ENCODE measurements around the gene GPRIN3.
"Not testable (repeated sequence)": the region's sequence is repeated elsewhere in the genome, so short reads cannot be mapped to it uniquely, and the experiment has no call there.

Gene GPRIN3

GRCh38 chr4:89254847-89255246 lies 52.8 kb downstream of the GPRIN3 start:
- no peak for DNase-seq (ENCODE audit: low read depth)

DNA sequence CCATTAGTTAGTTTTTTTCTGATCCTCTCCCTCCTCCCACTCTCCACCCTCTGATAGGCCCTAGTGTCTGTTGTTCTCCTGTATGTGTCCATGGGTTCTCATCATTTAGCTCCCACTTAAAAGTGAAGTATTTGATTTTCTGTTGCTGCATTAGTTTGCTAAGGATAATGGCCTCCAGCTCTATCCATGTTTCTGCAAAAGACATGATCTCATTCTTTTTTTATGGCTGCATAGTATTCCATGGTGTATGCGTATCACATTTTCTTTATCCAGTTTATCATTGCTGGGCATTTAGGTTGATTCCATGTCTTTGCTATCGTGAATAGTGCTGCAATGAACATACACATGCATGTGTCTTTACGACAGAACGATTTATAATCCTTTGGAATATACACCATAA lies 53.3 kb downstream of the GPRIN3 start:
- not testable (repeated sequence) for DNase-seq (ENCODE audit: low read depth)

DNA sequence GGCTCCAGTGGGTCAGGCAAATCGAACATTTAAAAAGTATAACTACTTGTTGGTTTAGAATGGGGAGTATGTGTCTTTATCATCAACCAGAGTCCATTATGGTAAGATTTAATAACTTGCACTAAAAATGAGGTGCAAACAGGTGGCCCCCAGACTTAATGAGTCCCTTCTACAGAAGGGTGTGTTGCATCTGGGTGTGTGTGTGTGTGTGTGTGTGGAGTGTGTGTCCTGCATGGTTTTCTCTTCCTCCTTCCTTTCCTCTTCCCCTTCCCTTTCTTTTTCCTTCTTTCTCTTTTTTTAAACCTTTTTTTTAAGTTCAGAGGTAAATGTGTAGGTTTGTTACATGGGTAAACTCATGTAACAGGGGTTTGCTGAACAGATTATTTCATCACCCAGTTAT lies 53.7 kb downstream of the GPRIN3 start:
- DNase-seq (ENCODE audit: low read depth) = no peak

GRCh38 chr4:89253311-89253710 lies 54.3 kb downstream of the GPRIN3 start:
- DNase-seq (ENCODE audit: low read depth) = no peak

DNA sequence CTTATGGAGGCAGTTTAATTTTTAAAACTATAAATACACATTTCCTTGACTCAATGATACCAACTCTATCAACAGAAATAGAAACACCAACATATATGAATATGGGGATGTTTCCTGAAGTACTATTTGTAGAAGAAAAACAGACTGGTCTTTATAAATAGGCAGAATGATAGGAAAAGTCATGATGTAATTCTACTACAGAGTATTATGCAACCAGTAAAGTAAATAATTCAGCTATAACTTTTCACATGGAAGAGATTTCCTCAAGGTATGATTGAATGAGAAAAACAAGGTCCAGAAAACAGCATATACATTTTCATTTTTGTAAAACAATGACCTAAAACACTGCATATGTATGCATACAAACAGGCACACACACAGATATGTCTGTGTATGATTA lies 56.2 kb downstream of the GPRIN3 start:
- no peak for DNase-seq (ENCODE audit: low read depth)

DNA sequence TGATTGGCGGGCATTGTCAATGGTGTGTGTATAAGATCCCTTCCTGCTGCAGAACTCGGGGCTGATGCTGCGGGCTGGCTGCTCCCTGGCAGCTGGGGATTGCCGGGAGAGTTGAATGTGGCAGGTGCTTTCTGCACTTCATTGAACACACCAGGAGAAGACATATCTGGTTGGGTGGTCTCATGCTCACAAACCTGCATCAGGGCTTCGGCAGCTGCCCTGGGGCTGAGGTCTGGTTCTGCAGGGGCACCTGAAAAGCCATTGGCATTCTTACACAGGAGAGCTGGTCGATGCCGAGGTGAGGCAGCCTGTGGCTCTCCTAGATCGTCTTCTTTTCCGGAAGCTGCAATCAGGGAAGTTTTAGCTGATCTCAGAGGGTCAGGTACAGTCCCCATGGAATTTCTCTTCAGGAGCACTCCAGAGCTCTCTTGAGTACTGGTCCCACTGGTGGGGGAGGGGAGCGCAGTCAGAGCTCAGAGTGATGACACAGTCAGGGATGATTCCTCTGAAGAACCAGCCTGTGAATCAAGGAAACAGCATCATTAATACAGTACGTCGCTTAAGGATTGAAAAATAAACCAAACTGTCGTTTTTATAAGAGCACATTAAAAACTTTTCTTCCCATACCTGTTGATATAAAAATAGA lies 57.8 kb downstream of the GPRIN3 start:
- DNase-seq (ENCODE audit: low read depth) = no peak

DNA sequence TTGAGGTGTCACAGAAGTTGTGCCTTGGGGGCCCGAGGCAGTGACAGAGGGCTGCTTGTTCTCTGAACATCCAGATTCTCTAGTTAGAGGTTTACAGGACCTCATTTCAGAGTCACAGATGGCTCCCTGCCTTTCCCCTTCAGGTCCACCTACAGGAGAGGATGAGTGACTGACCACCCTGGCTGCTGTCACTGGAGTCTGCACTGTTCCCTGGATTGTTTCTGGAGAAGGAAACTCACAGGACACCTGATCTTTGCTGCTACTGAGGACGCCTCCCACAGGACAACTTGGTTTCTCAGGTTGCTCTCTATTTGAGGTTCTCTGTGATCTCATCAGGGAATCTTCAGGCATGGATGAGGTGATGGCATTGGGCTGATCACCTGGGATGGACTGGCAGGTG lies 58.3 kb downstream of the GPRIN3 start:
- DNase-seq (ENCODE audit: low read depth) = no peak

DNA sequence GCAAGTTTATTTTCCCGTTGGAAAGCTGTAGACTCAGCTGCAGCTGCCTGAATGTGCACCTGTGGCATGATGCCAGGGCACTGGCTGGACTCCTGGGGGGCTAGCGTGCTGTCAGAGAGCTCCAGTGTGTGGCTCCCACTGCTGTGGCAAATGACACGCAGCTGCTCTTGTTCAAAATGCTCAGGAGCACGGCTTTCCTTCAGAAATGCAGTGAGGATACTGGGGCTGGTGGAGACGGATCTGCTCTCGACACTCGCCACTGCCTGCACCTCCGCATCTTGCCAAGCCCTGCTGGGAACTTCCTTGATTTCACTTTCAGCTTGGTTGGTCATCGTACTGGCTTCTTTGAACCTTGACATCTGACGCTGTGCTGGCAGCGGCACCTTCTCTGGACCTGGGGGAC lies 58.7 kb downstream of the GPRIN3 start:
- no peak for DNase-seq (ENCODE audit: low read depth)

GRCh38 chr4:89247951-89248350 lies 59.6 kb downstream of the GPRIN3 start:
- DNase-seq (ENCODE audit: low read depth) = no peak

- DNase-seq (ENCODE audit: low read depth) = no peak
These were observed 62.1 kb downstream of the GPRIN3 start for GRCh38 chr4:89245459-89245858.

- no peak for DNase-seq (ENCODE audit: low read depth)
These were observed 63.8 kb downstream of the GPRIN3 start for GRCh38 chr4:89243733-89244252.

GRCh38 chr4:89242864-89243732 lies 64.5 kb downstream of the GPRIN3 start:
- no peak for DNase-seq (ENCODE audit: low read depth)

DNA sequence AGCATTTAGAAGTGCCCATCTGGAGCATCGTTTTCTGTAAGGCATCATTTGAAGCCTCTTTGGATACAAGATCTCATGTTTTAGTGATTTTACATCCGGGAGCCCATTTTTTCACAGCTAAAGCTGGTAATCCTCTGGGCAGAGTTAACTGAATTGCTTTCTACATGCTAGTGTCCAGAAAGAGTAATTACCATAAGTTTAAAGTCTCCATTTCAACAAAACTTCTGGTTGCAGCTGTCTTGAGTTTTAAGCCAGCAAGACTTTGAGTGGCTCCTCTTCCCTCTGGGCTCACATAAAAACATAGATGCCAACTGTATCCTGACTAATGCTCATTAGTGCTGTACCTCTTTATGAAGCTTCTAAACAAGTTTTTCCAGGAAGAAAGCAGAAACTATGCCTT lies 65.4 kb downstream of the GPRIN3 start:
- DNase-seq (ENCODE audit: low read depth) = no peak

- no peak for DNase-seq (ENCODE audit: low read depth)
These were observed 77.3 kb downstream of the GPRIN3 start for GRCh38 chr4:89230271-89230670.

DNA sequence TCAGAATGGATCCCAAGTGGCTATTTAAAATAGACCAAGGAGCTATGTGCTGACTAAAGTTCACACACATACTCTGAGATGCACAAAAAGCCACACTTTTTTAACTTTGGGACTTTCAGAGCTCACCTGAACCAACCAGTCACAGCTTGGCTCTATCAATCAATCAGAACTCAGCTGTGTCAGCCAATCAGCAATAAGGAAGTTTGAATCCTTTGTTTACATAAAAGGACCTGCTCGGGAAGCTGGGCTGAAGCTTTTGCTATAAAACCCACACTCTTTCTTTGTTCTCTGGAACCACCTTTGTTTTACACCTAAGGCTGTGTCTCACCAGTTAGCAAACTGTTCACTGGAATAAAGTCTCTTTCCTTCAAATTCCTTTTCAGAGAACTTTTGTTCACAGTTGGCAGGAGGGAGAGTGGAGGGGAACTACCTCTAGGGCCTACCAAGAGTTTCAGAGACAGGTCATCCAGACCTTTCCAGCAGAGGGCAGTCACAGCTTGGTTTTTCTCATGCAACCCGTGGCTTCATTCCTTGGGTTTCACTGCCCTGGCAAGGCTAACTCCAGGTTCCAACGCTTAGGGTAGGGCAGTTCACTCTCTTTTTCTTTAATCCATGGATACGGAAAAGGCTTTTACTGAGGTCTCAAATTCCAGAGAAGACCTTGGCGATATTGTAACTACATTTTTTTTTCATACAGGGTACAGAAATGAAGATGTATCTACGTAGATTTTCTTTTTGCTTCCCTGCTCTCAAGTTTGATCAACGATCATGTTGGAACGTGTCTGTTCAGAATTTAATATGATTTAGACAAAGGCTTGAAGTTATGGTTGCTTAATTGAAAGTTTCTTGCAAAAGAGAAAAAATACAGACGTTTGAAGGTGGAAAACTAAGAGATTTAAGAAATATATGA lies 80.7 kb downstream of the GPRIN3 start:
- DNase-seq (ENCODE audit: low read depth) = peak; percentile 61

DNA sequence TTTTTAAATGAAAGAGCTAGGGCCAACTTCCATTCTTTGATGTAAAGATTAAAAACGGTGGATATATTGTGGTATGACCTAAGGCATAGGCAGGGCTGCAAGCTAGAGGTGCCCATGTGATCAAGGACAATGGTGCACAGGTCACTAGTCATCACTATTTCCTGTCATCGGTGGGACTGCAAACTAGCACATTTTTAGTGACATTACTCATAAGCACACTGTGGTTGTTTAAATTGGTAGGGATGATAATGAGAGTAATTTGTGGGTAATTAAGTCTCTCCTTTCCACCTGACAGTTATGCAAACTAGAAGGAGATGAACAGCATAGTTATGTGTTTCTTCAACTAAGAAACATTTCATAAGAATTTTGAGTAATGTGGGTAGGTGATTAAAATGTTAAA lies 85.4 kb downstream of the GPRIN3 start:
- no peak for DNase-seq (ENCODE audit: low read depth)

GRCh38 chr4:89221167-89221867 lies 86.3 kb downstream of the GPRIN3 start:
- DNase-seq (ENCODE audit: low read depth) = peak; percentile 30

DNA sequence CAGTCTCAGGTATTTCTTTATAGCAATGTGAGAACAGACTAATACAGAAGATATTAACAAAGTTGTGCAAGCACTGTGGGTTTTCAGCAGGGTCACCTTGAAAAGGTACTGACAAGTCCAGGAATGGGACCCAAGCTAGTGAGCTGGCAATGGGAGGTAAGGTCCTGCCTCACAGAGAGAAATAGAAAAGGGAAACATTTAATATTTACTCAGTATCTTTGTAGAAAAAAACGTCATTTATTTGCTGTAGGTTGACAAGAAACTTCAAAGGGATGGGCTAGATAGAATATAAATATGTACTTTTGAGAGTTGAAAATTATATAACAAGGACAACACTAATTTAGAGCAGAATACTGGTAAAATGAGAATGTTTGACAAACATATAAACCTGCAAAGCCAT lies 89.0 kb downstream of the GPRIN3 start:
- no peak for DNase-seq (ENCODE audit: low read depth)

- DNase-seq (ENCODE audit: low read depth) = no peak
These were observed 90.0 kb downstream of the GPRIN3 start for GRCh38 chr4:89217604-89218003.

DNA sequence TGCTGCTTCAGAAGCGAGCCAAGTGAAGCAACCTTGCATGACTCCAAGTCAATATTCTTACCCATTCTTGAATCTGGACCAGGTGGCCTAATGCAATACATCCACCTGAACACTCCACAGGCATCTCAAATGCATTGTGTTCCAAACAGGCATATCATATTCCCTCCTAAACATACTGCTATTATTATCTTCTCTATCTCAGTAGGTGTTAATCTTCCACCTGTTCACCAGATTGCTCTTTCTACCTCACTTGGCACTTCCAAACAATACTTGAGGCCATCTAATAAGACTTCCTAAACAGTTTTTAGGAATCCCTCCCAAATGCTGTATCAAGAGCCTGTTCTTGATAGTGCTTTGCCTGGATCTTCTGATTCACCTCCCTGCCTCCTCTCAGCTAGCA lies 90.7 kb downstream of the GPRIN3 start:
- no peak for DNase-seq (ENCODE audit: low read depth)

GRCh38 chr4:89216422-89216821 lies 91.2 kb downstream of the GPRIN3 start:
- no peak for DNase-seq (ENCODE audit: low read depth)

- DNase-seq (ENCODE audit: low read depth) = no peak
These were observed 91.9 kb downstream of the GPRIN3 start for GRCh38 chr4:89215736-89216135.

Measured in fibroblast of the conjunctiva (primary cell).